Progenitor cell of endocrine pancreas (in vitro differentiated cells): ENCODE measurements around the gene NACAD. TPM values are rescaled to one million over a fixed set of nuclear protein-coding genes. Genes with fewer than 3 reads are reported as not detected.

ENCODE experiments used
- DNase-seq: peaks from one replicate; pipeline ENCODE4 v3.0.0; 2021; ENCODE audit warnings: low spot score; ENCODE audit not compliant: unreplicated experiment
- H3K27ac Mint-ChIP-seq: 2 replicates; pipeline ENCODE4 v1.8.0; 2021; ENCODE audit warnings: mild to moderate bottlenecking, moderate library complexity, mixed read lengths
- H3K27me3 Mint-ChIP-seq: 2 replicates; pipeline ENCODE4 v1.8.0; 2021; ENCODE audit warnings: mixed read lengths
- H3K36me3 Mint-ChIP-seq: 2 replicates; pipeline ENCODE4 v1.8.0; 2022; ENCODE audit warnings: mixed read lengths; ENCODE audit not compliant: insufficient read depth
- H3K4me1 Mint-ChIP-seq: 2 replicates; pipeline ENCODE4 v1.8.0; 2021; ENCODE audit warnings: low read depth, mixed read lengths
- H3K4me3 Mint-ChIP-seq: 2 replicates; pipeline ENCODE4 v1.8.0; 2021; ENCODE audit warnings: low read depth, mild to moderate bottlenecking, moderate library complexity, mixed read lengths
- H3K9me3 Mint-ChIP-seq: 2 replicates; pipeline ENCODE4 v1.8.0; 2021; ENCODE audit warnings: low read depth, mixed read lengths
- total RNA-seq: library from RNA; stranded (reverse); gene quantifications from 2 replicates; pipeline ENCODE4 v1.2.1, GENCODE V29; 2021
- TF ChIP-seq, protein P1 (sequence below): fragments of 200-600 bp; sonication (generic); IDR thresholded peaks from one replicate; pipeline ENCODE4 v1.5.0; 2021; ENCODE audit warnings: antibody characterized with exemption, mild to moderate bottlenecking; ENCODE audit not compliant: unreplicated experiment

The NACAD gene
- total RNA-seq, 1 donor from 2014 or later = 11.7 TPM

GRCh38 chr7:45073786-45074527, 14.8 kb downstream of the NACAD start:
- TF ChIP-seq, protein P1, sequence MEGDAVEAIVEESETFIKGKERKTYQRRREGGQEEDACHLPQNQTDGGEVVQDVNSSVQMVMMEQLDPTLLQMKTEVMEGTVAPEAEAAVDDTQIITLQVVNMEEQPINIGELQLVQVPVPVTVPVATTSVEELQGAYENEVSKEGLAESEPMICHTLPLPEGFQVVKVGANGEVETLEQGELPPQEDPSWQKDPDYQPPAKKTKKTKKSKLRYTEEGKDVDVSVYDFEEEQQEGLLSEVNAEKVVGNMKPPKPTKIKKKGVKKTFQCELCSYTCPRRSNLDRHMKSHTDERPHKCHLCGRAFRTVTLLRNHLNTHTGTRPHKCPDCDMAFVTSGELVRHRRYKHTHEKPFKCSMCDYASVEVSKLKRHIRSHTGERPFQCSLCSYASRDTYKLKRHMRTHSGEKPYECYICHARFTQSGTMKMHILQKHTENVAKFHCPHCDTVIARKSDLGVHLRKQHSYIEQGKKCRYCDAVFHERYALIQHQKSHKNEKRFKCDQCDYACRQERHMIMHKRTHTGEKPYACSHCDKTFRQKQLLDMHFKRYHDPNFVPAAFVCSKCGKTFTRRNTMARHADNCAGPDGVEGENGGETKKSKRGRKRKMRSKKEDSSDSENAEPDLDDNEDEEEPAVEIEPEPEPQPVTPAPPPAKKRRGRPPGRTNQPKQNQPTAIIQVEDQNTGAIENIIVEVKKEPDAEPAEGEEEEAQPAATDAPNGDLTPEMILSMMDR = no peak
- no peaks in the 10 kb centered on the region for H3K9me3 Mint-ChIP-seq
- no peaks in the 10 kb centered on the region for H3K27me3 Mint-ChIP-seq
- DNase-seq = no peak
- no peak overlapping the region for H3K27ac Mint-ChIP-seq
- H3K36me3 Mint-ChIP-seq = peaks cover 6% of the 10 kb centered on the region
- H3K4me1 Mint-ChIP-seq = no peaks in the 10 kb centered on the region
- no peak overlapping the region for H3K4me3 Mint-ChIP-seq

- DNase-seq = no peak
These were observed 15.6 kb downstream of the NACAD start for GRCh38 chr7:45073031-45073785.

GRCh38 chr7:45072131-45073030, 16.4 kb downstream of the NACAD start:
- Mint-ChIP-seq H3K4me1 (no peaks in the 10 kb centered on the region), H3K4me3 (no peak overlapping the region), H3K27me3 (no peaks in the 10 kb centered on the region), H3K9me3 (no peaks in the 10 kb centered on the region), H3K36me3 (peaks cover 7% of the 10 kb centered on the region), H3K27ac (no peak overlapping the region)
- DNase-seq = no peak
- TF ChIP-seq, protein P1 = no peak

More at GRCh38 chr7:45073031-45073785, 15.6 kb downstream of the NACAD start:
- Mint-ChIP-seq H3K27me3 (no peaks in the 10 kb centered on the region), H3K4me3 (no peak overlapping the region), H3K9me3 (no peaks in the 10 kb centered on the region), H3K4me1 (no peaks in the 10 kb centered on the region), H3K36me3 (peaks cover 6% of the 10 kb centered on the region), H3K27ac (peak overlapping the region; percentile 13)
- TF ChIP-seq, protein P1 = no peak

DNA sequence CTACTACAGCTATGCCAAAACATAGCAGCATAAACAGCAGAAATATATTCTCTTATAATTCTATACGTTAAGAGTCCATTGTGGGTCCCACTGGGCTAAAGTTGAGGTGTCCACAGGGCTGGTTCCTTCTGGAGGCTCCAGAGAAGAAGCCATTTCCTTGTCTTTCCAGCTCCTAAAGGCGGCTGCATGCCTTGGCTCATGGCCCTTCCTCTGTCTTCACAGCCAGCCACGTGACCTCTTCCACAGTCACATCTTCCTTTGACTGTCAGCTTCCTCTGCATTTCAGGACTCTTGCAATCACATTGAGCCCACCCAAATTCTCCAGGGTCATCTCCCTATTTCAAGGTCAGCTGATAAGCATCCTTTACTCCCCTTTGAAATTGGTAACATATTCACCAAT, 17.2 kb downstream of the NACAD start:
- no peak overlapping the region for H3K4me3 Mint-ChIP-seq
- H3K9me3 Mint-ChIP-seq = no peaks in the 10 kb centered on the region
- no peak overlapping the region for H3K27ac Mint-ChIP-seq
- TF ChIP-seq, protein P1 = no peak
- H3K4me1 Mint-ChIP-seq = no peaks in the 10 kb centered on the region
- no peak for DNase-seq
- no peaks in the 10 kb centered on the region for H3K27me3 Mint-ChIP-seq
- peaks cover 8% of the 10 kb centered on the region for H3K36me3 Mint-ChIP-seq

DNA sequence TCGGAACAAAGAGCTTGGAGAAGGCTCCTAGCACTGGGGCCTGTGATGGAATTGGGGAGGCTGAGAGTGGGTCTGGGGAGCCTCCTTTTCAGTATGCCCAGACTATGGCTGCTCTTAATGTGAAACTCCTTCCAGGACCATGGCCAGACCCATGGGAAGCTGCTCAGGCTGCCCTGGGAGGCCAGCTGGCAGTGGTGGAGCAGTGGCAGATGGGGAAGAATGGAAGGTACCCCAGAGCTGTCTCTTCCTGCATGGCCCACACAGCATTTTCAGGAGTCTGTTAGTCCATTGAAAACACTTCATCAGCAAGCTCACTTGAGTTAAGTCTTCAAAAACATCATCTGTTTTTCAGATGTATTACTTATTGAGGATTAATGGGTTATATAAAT, 18.5 kb downstream of the NACAD start:
- TF ChIP-seq, protein P1 = no peak
- Mint-ChIP-seq H3K4me1 (no peaks in the 10 kb centered on the region), H3K9me3 (no peaks in the 10 kb centered on the region), H3K27me3 (no peaks in the 10 kb centered on the region), H3K27ac (no peak overlapping the region), H3K4me3 (no peak overlapping the region), H3K36me3 (peaks cover 9% of the 10 kb centered on the region)
- DNase-seq = no peak
